ENCODE data around the gene CHFR. TPM values are rescaled to one million over a fixed set of nuclear protein-coding genes. Genes with fewer than 3 reads are reported as not detected.
"Not testable (repeated sequence)": the region's sequence is repeated elsewhere in the genome, so short reads cannot be mapped to it uniquely, and the experiment has no call there.

The CHFR gene
- total RNA-seq, 4 donors from 2014 or later = 27.2 to 34.7 (median 30.6) TPM

- no peak overlapping the region for H3K4me3 ChIP-seq (ENCODE audit: low read depth, poor library complexity, severe bottlenecking)
- intact Hi-C loops (cut with DNase I; ENCODE audit: low total_unique reads) = no loop called here
- DNase-seq (ENCODE audit: low spot score in 2 of 2) = no peak
- no peak for TF ChIP-seq CTCF (IDR thresholded peaks at IDR 0.05)
- no peak for TF ChIP-seq POLR2A (IDR thresholded peaks at IDR 0.05)
- WGBS, 2 donors = 90 to 92% methylated on average over 13 of the region's 13 CpGs
Observed at GRCh38 chr12:132848521-132848920, 38.9 kb downstream of the CHFR start.

DNA sequence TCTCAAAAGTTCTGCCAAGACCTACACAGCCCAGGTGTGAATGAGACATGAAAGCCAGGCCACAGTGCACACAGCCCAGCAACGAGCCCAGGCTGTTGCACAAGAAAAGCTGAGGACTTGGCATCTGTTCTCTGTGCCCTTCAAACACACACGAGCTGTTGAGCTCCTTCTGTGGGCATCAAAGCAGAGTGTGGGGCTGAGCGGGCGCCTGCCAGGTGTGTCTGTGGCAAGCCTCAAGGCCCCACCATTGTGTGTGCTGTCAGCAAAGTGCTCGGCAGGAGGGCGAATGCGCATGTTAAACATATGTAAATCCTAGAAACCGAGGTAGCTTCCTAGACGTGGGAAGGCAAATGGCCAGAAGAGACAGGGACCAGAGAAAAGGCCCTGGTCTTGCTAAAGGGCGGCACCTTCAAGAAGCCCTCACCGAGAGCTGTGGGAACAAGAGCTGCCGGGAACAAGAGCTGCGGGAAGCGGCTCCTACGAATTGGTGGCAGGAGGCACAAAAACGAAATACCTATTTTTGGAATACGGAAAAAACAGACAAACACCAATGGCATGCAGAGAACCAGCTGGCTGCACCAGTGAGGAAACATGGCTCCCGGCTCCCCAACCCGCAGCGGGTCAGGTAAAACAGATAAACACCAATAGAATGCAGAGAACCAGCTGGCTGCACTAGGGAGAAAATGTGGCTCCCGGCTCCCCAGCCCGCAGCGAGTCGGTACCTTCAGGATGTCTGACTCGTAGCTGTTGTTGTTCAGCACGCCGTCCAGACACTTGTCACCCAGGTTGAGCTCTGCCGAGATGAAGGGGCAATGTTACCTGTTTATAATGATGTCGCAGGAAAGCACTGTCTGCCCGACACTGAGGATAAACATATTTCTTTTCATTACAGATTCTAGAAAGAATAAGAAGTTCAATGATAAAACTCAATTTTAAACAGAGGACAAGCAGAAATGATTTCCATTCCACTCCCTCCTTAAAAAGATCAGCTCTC is 39.7 kb downstream of the CHFR start:
- WGBS, 2 donors = 86 to 87% methylated on average over 30 of the region's 30 CpGs
- intact Hi-C loops (cut with DNase I; ENCODE audit: low total_unique reads) = no loop called here
- TF ChIP-seq CTCF (IDR thresholded peaks at IDR 0.05) (no peak), POLR2A (IDR thresholded peaks at IDR 0.05) (no peak)
- no peak overlapping the region for H3K4me3 ChIP-seq (ENCODE audit: low read depth, poor library complexity, severe bottlenecking)
- DNase-seq (ENCODE audit: low spot score in 2 of 2) = no peak

DNA sequence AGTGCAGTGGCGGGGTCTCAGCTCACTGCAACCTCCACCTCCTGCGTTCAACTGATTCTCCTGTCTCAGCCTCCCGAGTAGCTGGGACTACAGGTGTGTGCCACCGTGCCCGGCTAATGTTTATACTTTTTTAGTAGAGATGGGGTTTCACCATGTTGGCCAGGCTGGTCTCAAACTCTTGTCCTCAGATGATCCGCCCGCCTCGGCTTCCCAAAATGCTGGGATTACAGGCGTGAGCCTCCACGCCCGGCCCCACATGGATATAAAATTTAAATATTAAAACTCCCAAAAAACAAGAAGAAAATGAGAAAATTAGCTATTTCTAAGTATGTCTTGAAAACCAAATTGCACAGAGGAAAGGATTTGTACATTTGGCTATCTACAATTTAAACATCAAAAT is 42.7 kb downstream of the CHFR start:
- H3K4me3 ChIP-seq (ENCODE audit: low read depth, poor library complexity, severe bottlenecking); DNase-seq (ENCODE audit: low spot score in 2 of 2); intact Hi-C loops (cut with DNase I; ENCODE audit: low total_unique reads): not testable (repeated sequence)
- WGBS, 2 donors = 96 to 98% methylated on average over 11 of the region's 11 CpGs

DNA sequence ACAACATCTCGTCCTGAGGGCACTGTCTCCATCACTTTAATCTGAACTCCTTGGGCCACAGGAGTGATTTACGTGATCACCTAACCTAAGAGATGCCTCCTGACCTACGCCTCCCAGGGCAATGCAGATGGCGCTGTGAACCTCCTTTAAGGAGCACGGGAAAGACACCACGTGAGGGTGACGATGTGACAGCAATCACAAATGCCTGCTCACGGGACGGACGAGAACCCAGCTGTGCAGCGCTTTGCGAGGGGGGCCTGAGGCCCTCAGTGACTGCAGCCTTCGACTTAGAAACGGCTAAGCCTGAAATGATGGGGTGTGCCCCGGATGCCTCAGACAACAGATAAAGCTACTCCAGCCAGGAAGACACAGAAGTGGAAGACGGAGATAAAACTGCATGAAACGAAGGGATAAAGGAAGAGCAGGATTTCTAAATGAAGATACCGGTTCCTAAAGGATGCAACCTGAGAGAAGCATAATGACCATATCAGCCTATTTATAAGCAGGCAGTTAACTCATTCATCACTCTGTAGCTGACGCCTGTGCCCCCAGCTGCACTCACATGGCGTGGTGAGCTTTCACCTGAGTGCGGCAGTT is 44.9 kb downstream of the CHFR start:
- DNase-seq (ENCODE audit: low spot score in 2 of 2) = no peak
- intact Hi-C loops (cut with DNase I; ENCODE audit: low total_unique reads) = no loop called here
- 86 to 88% methylated on average over 21 of the region's 21 CpGs for WGBS, 2 donors
- TF ChIP-seq CTCF (IDR thresholded peaks at IDR 0.05) = no peak
- no peak for TF ChIP-seq POLR2A (IDR thresholded peaks at IDR 0.05)
- H3K4me3 ChIP-seq (ENCODE audit: low read depth, poor library complexity, severe bottlenecking) = no peak overlapping the region

GRCh38 chr12:132841151-132841550 is 46.3 kb downstream of the CHFR start:
- intact Hi-C loops (cut with DNase I; ENCODE audit: low total_unique reads) = no loop called here
- no peak for DNase-seq (ENCODE audit: low spot score in 2 of 2)
- no peak overlapping the region for H3K4me3 ChIP-seq (ENCODE audit: low read depth, poor library complexity, severe bottlenecking)
- 91 to 96% methylated on average over 15 of the region's 15 CpGs for WGBS, 2 donors
- TF ChIP-seq CTCF (IDR thresholded peaks at IDR 0.05) (no peak), POLR2A (IDR thresholded peaks at IDR 0.05) (no peak)

- WGBS, 2 donors = 90 to 92% methylated on average over 20 of the region's 20 CpGs
- H3K4me3 ChIP-seq (ENCODE audit: low read depth, poor library complexity, severe bottlenecking) = no peak overlapping the region
- TF ChIP-seq POLR2A (IDR thresholded peaks at IDR 0.05) (no peak), CTCF (IDR thresholded peaks at IDR 0.05) (no peak)
- intact Hi-C loops (cut with DNase I; ENCODE audit: low total_unique reads) = no loop called here
- no peak for DNase-seq (ENCODE audit: low spot score in 2 of 2)
Observed at GRCh38 chr12:132840536-132840935, 46.9 kb downstream of the CHFR start.

Measured in lower leg skin (tissue), 4 donors.